WTC11 (cell line): Measurements from ENCODE around the gene SUPT4H1. TPM values are rescaled to one million over a fixed set of nuclear protein-coding genes. Genes with fewer than 3 reads are reported as not detected.

Source experiments
- ATAC-seq: fragments of 200-7000 bp; cut with Tn5 transposase; 2 replicates; pipeline ENCODE4 v1.10.0; 2021; ENCODE audit warnings: mild to moderate bottlenecking, moderate library complexity
- CTCF ChIA-PET: fragments of 300-600 bp; sonication (Branson Sonifier 250); formaldehyde crosslinking; loops from one replicate; lab custom pipeline; 2021; ENCODE audit warnings: antibody characterized with exemption; lab: Charles Lee
- POLR2A ChIA-PET: fragments of 350-600 bp; sonication (Branson Sonifier 250); formaldehyde crosslinking; loops from one replicate; lab custom pipeline; 2021; ENCODE audit warnings: antibody characterized with exemption; lab: Charles Lee
- DNase-seq: peaks from one replicate; pipeline ENCODE4 v3.0.0; 2021; ENCODE audit warnings: low spot score
- H3K27ac Mint-ChIP-seq: 2 replicates; pipeline ENCODE4 v1.8.0; 2021; ENCODE audit warnings: mixed read lengths
- H3K27me3 Mint-ChIP-seq: 2 replicates; pipeline ENCODE4 v1.8.0; 2021; ENCODE audit warnings: low read depth, mild to moderate bottlenecking, moderate library complexity, mixed read lengths
- H3K36me3 Mint-ChIP-seq: 2 replicates; pipeline ENCODE4 v1.8.0; 2021; ENCODE audit warnings: mixed read lengths
- H3K4me1 Mint-ChIP-seq: 2 replicates; pipeline ENCODE4 v1.8.0; 2022; ENCODE audit warnings: mixed read lengths
- H3K4me3 Mint-ChIP-seq: 2 replicates; pipeline ENCODE4 v1.8.0; 2021; ENCODE audit warnings: mild to moderate bottlenecking, moderate library complexity, mixed read lengths
- H3K9me3 Mint-ChIP-seq: 2 replicates; pipeline ENCODE4 v1.8.0; 2021; ENCODE audit warnings: mixed read lengths
- EMX1 ChIP-seq: fragments of 250-450 bp; sonication (Bioruptor Pico); IDR thresholded peaks from 2 replicates; pipeline ENCODE4 v1.8.0; 2021; ENCODE audit warnings: mild to moderate bottlenecking
- FOXP1 ChIP-seq: sonication (generic); formaldehyde crosslinking; IDR thresholded peaks from 2 replicates; pipeline ENCODE4 v1.8.0; 2022; ENCODE audit warnings: missing genetic modification reagents, mild to moderate bottlenecking, moderate library complexity, borderline replicate concordance
- GABPB1 ChIP-seq: sonication (generic); formaldehyde crosslinking; IDR thresholded peaks from 2 replicates; pipeline ENCODE4 v1.8.1; 2023; ENCODE audit warnings: mild to moderate bottlenecking, missing genetic modification reagents
- GRHL2 ChIP-seq: fragments of 250-450 bp; sonication (Bioruptor Pico); IDR thresholded peaks from 2 replicates; pipeline ENCODE4 v1.8.0; 2022; ENCODE audit warnings: mild to moderate bottlenecking, moderate library complexity; ENCODE audit not compliant: insufficient replicate concordance, severe bottlenecking
- GTF2I ChIP-seq: fragments of 250-450 bp; sonication (Bioruptor Pico); conservative IDR thresholded peaks from 2 replicates; pipeline ENCODE4 v1.4.0; 2021; ENCODE audit warnings: mild to moderate bottlenecking
- KAT7 ChIP-seq: sonication (generic); formaldehyde crosslinking; IDR thresholded peaks from 2 replicates; pipeline ENCODE4 v1.8.1; 2023; ENCODE audit warnings: missing genetic modification reagents, mild to moderate bottlenecking, borderline replicate concordance
- NFATC4 ChIP-seq: fragments of 250-450 bp; sonication (Bioruptor Pico); IDR thresholded peaks from 2 replicates; pipeline ENCODE4 v1.9.0; 2021; ENCODE audit warnings: mild to moderate bottlenecking
- NFE2L1 ChIP-seq: sonication (generic); formaldehyde crosslinking; IDR thresholded peaks from 2 replicates; pipeline ENCODE4 v1.8.1; 2023; ENCODE audit warnings: missing genetic modification reagents
- NFYB ChIP-seq: sonication (generic); formaldehyde crosslinking; conservative IDR thresholded peaks from 2 replicates; pipeline ENCODE4 v1.8.0; 2022; ENCODE audit warnings: low read depth, missing genetic modification reagents
- TEAD4 ChIP-seq: sonication (generic); formaldehyde crosslinking; IDR thresholded peaks from 2 replicates; pipeline ENCODE4 v1.8.0; 2022; ENCODE audit warnings: mild to moderate bottlenecking, missing genetic modification reagents
- ZNF138 ChIP-seq: sonication (generic); formaldehyde crosslinking; conservative IDR thresholded peaks from 2 replicates; pipeline ENCODE4 v1.8.1; 2022; ENCODE audit warnings: mild to moderate bottlenecking, moderate library complexity, missing genetic modification reagents
- ZNF317 ChIP-seq: sonication (generic); formaldehyde crosslinking; IDR thresholded peaks from 2 replicates; pipeline ENCODE4 v1.8.1; 2023; ENCODE audit warnings: low read depth, mild to moderate bottlenecking, moderate library complexity, missing genetic modification reagents, borderline replicate concordance
- ZNF671 ChIP-seq: fragments of 250-450 bp; sonication (Bioruptor Pico); IDR thresholded peaks from 2 replicates; pipeline ENCODE4 v1.8.0; 2021; ENCODE audit warnings: mild to moderate bottlenecking
- total RNA-seq: library from RNA; stranded (reverse); gene quantifications from 3 replicates; pipeline ENCODE4 v1.2.3, GENCODE V29; 2021
- TF ChIP-seq, protein P1 (sequence below): sonication (generic); formaldehyde crosslinking; IDR thresholded peaks from 2 replicates; pipeline ENCODE4 v1.8.1; 2023; ENCODE audit warnings: mild to moderate bottlenecking, missing genetic modification reagents, borderline replicate concordance
- TF ChIP-seq, protein P2 (sequence below): sonication (generic); formaldehyde crosslinking; IDR thresholded peaks from 2 replicates; pipeline ENCODE4 v1.8.1; 2023; ENCODE audit warnings: mild to moderate bottlenecking, missing genetic modification reagents, moderate library complexity
- TF ChIP-seq, protein P3 (sequence below): fragments of 200-600 bp; IDR thresholded peaks from 2 replicates; pipeline ENCODE4 v1.8.0; 2022; ENCODE audit warnings: antibody characterized with exemption
- TF ChIP-seq, protein P4 (sequence below): sonication (generic); formaldehyde crosslinking; IDR thresholded peaks from 2 replicates; pipeline ENCODE4 v1.8.1; 2022; ENCODE audit warnings: missing genetic modification reagents, borderline replicate concordance
- TF ChIP-seq, protein P5 (sequence below): fragments of 250-450 bp; sonication (Bioruptor Pico); conservative IDR thresholded peaks from 2 replicates; pipeline ENCODE4 v1.9.0; 2021; ENCODE audit warnings: mild to moderate bottlenecking
- TF ChIP-seq, protein P6 (sequence below): sonication (generic); formaldehyde crosslinking; IDR thresholded peaks from 2 replicates; pipeline ENCODE4 v1.8.0; 2022; ENCODE audit warnings: mild to moderate bottlenecking, missing genetic modification reagents
- TF ChIP-seq, protein P7 (sequence below): sonication (generic); formaldehyde crosslinking; conservative IDR thresholded peaks from 2 replicates; pipeline ENCODE4 v1.8.1; 2023; ENCODE audit warnings: mild to moderate bottlenecking, low read depth, missing genetic modification reagents, moderate library complexity

Gene SUPT4H1
- total RNA-seq, 1 experiment from 2014 or later = 85.5 TPM

DNA sequence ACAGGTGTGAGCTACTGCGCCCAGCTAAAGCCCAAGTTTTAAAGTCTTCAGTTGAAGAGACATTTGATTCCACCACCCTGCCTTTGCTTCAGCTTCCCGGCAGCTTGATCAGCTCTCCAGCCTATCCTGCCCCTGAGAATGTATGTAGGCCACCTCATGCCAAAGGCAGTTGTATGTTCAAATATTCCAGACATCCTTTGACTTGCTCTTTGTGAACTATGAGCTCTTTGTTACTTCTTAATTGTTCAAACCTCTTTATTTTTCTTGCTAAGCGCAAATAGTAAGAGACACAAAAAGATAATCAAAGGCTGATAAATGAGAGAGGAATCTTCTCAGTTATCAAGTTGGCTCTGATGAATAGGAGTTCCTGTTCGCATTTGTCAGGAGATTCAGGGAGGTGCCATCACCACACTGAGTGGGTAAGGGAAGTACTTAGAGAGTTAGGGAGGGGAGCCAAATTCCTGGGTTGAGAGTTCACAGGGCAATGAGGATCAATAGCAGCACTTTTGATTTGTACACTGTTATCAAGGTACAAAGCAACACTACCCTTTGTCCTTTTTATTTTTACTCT is 32.0 kb upstream of the SUPT4H1 start (continued):
- TF ChIP-seq, protein P1, sequence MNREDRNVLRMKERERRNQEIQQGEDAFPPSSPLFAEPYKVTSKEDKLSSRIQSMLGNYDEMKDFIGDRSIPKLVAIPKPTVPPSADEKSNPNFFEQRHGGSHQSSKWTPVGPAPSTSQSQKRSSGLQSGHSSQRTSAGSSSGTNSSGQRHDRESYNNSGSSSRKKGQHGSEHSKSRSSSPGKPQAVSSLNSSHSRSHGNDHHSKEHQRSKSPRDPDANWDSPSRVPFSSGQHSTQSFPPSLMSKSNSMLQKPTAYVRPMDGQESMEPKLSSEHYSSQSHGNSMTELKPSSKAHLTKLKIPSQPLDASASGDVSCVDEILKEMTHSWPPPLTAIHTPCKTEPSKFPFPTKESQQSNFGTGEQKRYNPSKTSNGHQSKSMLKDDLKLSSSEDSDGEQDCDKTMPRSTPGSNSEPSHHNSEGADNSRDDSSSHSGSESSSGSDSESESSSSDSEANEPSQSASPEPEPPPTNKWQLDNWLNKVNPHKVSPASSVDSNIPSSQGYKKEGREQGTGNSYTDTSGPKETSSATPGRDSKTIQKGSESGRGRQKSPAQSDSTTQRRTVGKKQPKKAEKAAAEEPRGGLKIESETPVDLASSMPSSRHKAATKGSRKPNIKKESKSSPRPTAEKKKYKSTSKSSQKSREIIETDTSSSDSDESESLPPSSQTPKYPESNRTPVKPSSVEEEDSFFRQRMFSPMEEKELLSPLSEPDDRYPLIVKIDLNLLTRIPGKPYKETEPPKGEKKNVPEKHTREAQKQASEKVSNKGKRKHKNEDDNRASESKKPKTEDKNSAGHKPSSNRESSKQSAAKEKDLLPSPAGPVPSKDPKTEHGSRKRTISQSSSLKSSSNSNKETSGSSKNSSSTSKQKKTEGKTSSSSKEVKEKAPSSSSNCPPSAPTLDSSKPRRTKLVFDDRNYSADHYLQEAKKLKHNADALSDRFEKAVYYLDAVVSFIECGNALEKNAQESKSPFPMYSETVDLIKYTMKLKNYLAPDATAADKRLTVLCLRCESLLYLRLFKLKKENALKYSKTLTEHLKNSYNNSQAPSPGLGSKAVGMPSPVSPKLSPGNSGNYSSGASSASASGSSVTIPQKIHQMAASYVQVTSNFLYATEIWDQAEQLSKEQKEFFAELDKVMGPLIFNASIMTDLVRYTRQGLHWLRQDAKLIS (CRISPR knock-in tag) = no peak
- TF ChIP-seq FOXP1 (CRISPR knock-in tag) = no peak
- TF ChIP-seq NFYB = no peak
- TF ChIP-seq, protein P2, sequence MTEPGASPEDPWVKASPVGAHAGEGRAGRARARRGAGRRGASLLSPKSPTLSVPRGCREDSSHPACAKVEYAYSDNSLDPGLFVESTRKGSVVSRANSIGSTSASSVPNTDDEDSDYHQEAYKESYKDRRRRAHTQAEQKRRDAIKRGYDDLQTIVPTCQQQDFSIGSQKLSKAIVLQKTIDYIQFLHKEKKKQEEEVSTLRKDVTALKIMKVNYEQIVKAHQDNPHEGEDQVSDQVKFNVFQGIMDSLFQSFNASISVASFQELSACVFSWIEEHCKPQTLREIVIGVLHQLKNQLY (CRISPR knock-in tag) = no peak
- no peak for TF ChIP-seq ZNF317

DNA sequence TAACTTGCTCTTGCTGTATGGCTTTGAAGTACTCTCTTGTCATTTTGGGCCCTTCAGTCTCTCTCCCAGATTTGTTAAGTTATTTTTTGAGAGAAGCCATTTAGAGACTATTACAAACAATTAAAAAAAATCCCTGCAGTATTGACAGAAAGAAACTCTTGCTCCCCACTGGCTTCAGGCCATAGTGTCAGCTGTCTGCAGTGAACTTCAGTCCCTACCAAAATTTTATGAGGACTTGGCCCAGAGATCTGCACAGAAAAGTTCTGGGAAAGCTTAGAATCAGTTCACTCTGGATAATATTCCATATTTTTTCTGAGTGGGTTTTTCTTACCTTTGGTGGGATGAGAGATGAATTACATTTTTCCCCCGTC is 30.9 kb upstream of the SUPT4H1 start:
- ChIA-PET POLR2A (no interaction called here), CTCF (interaction anchor here (1.9 kb wide), 1 partner anchor 35 kb away, joined by 4 read pairs; the partner anchor contains the start of gene RNF43)
- no peaks in the 10 kb centered on the region for H3K9me3 Mint-ChIP-seq
- no peak overlapping the region for H3K4me3 Mint-ChIP-seq
- peaks cover 21% of the 10 kb centered on the region for H3K4me1 Mint-ChIP-seq
- no peak overlapping the region for H3K27ac Mint-ChIP-seq
- H3K27me3 Mint-ChIP-seq = no peaks in the 10 kb centered on the region
- DNase-seq (no peak), ATAC-seq (no peak)
- no peaks in the 10 kb centered on the region for H3K36me3 Mint-ChIP-seq
- TF ChIP-seq, protein P3, sequence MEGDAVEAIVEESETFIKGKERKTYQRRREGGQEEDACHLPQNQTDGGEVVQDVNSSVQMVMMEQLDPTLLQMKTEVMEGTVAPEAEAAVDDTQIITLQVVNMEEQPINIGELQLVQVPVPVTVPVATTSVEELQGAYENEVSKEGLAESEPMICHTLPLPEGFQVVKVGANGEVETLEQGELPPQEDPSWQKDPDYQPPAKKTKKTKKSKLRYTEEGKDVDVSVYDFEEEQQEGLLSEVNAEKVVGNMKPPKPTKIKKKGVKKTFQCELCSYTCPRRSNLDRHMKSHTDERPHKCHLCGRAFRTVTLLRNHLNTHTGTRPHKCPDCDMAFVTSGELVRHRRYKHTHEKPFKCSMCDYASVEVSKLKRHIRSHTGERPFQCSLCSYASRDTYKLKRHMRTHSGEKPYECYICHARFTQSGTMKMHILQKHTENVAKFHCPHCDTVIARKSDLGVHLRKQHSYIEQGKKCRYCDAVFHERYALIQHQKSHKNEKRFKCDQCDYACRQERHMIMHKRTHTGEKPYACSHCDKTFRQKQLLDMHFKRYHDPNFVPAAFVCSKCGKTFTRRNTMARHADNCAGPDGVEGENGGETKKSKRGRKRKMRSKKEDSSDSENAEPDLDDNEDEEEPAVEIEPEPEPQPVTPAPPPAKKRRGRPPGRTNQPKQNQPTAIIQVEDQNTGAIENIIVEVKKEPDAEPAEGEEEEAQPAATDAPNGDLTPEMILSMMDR = no peak
- TF ChIP-seq, protein P4, sequence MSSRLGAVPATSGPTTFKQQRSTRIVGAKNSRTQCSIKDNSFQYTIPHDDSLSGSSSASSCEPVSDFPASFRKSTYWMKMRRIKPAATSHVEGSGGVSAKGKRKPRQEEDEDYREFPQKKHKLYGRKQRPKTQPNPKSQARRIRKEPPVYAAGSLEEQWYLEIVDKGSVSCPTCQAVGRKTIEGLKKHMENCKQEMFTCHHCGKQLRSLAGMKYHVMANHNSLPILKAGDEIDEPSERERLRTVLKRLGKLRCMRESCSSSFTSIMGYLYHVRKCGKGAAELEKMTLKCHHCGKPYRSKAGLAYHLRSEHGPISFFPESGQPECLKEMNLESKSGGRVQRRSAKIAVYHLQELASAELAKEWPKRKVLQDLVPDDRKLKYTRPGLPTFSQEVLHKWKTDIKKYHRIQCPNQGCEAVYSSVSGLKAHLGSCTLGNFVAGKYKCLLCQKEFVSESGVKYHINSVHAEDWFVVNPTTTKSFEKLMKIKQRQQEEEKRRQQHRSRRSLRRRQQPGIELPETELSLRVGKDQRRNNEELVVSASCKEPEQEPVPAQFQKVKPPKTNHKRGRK (CRISPR knock-in tag) = no peak
- TF ChIP-seq NFE2L1 (no peak), ZNF671 (no peak), GTF2I (no peak), ZNF138 (CRISPR knock-in tag) (no peak), GRHL2 (CRISPR knock-in tag) (no peak), KAT7 (CRISPR knock-in tag) (no peak), NFATC4 (CRISPR knock-in tag) (no peak), TEAD4 (CRISPR knock-in tag) (no peak), EMX1 (CRISPR knock-in tag) (no peak), FOXP1 (CRISPR knock-in tag) (no peak), GABPB1 (no peak)
- TF ChIP-seq, protein P5, sequence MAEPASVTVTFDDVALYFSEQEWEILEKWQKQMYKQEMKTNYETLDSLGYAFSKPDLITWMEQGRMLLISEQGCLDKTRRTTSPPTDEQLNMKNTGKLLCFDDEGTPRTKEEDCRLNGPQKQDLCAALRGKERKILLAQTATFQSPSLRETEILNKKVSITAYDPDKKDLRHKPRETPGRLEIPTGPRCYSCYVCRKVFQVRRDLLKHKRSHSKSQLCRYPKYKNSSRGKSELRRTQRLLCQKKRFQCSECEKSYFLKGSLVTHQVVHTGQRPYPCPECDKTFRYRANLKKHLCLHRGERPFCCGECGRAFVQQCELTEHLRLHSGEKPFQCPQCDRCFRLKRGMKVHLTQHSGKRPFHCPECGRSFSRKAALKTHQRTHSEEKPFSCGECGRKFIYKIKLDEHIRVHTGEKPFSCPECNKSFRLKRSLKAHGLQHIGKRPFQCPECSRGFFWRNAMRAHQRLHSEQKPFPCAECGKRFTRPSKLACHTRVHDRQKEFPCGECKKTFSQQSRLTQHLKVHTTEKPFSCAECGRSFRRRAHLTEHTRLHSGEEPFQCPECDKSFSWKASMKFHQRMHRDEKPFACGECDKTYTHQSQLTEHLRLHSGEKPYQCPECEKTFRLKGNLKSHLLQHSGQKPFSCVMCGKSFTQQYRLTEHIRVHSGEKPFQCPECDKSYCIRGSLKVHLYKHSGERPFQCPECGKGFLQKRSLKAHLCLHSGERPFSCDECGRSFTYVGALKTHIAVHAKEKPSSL = no peak
- TF ChIP-seq, protein P6, sequence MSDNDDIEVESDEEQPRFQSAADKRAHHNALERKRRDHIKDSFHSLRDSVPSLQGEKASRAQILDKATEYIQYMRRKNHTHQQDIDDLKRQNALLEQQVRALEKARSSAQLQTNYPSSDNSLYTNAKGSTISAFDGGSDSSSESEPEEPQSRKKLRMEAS = no peak
- TF ChIP-seq, protein P7, sequence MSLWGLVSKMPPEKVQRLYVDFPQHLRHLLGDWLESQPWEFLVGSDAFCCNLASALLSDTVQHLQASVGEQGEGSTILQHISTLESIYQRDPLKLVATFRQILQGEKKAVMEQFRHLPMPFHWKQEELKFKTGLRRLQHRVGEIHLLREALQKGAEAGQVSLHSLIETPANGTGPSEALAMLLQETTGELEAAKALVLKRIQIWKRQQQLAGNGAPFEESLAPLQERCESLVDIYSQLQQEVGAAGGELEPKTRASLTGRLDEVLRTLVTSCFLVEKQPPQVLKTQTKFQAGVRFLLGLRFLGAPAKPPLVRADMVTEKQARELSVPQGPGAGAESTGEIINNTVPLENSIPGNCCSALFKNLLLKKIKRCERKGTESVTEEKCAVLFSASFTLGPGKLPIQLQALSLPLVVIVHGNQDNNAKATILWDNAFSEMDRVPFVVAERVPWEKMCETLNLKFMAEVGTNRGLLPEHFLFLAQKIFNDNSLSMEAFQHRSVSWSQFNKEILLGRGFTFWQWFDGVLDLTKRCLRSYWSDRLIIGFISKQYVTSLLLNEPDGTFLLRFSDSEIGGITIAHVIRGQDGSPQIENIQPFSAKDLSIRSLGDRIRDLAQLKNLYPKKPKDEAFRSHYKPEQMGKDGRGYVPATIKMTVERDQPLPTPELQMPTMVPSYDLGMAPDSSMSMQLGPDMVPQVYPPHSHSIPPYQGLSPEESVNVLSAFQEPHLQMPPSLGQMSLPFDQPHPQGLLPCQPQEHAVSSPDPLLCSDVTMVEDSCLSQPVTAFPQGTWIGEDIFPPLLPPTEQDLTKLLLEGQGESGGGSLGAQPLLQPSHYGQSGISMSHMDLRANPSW (CRISPR knock-in tag) = no peak
